Stimulated activated CD4-positive, alpha-beta T cell treated with anti-CD3 and anti-CD28 coated beads, Interleukin-1b, Interleukin-23, amount 100 ng/mL, for 1 hour (primary cell): ENCODE results near the gene RALGAPB.
"Not testable (repeated sequence)": the region's sequence is repeated elsewhere in the genome, so short reads cannot be mapped to it uniquely, and the experiment has no call there.

Experiments used
- DNase-seq, 2 donors: peaks; one replicate each; pipeline ENCODE4 v3.0.0-alpha.2; 2020; ENCODE audit warnings: low read depth in 2 of 2

Gene RALGAPB

GRCh38 chr20:38446441-38447209 is 26.0 kb upstream of the RALGAPB start:
- peak; percentile 86 to 94 for DNase-seq

- no peak for DNase-seq
Measured at GRCh38 chr20:38447251-38447661, 25.4 kb upstream of the RALGAPB start.

- DNase-seq, result no peak
Measured at GRCh38 chr20:38447931-38448675, 24.5 kb upstream of the RALGAPB start.

- no peak for DNase-seq
Measured at GRCh38 chr20:38449046-38449445, 23.6 kb upstream of the RALGAPB start.

GRCh38 chr20:38450412-38450975 is 22.1 kb upstream of the RALGAPB start:
- no peak for DNase-seq

GRCh38 chr20:38452880-38453624 is 19.6 kb upstream of the RALGAPB start:
- no peak for DNase-seq

GRCh38 chr20:38453941-38454340 is 18.7 kb upstream of the RALGAPB start:
- no peak for DNase-seq

GRCh38 chr20:38454556-38455473 is 17.8 kb upstream of the RALGAPB start:
- DNase-seq, result no peak

- no peak for DNase-seq
Measured at GRCh38 chr20:38458314-38458713, 14.3 kb upstream of the RALGAPB start.

- DNase-seq, result no peak
Measured at GRCh38 chr20:38460040-38460623, 12.5 kb upstream of the RALGAPB start.

- DNase-seq, result not testable (repeated sequence)
Measured at GRCh38 chr20:38460631-38461030, 12.0 kb upstream of the RALGAPB start.

- not testable (repeated sequence) for DNase-seq
Measured at GRCh38 chr20:38461167-38461566, 11.5 kb upstream of the RALGAPB start.

GRCh38 chr20:38461569-38461968 is 11.1 kb upstream of the RALGAPB start:
- not testable (repeated sequence) for DNase-seq

GRCh38 chr20:38466171-38466570 is 6.5 kb upstream of the RALGAPB start:
- no peak for DNase-seq

- DNase-seq, result no peak
Measured at GRCh38 chr20:38466983-38467382, 5.7 kb upstream of the RALGAPB start.

- no peak for DNase-seq
Measured at GRCh38 chr20:38471245-38471644, 1.4 kb upstream of the RALGAPB start.

GRCh38 chr20:38471987-38472512 is 593 bp upstream of the RALGAPB start:
- no peak for DNase-seq

- no peak for DNase-seq
Measured at GRCh38 chr20:38473367-38473795, 738 bp downstream of the RALGAPB start.

GRCh38 chr20:38477747-38478146 is 5.1 kb downstream of the RALGAPB start:
- DNase-seq, result no peak

- no peak for DNase-seq
Measured at GRCh38 chr20:38479596-38479995, 7.0 kb downstream of the RALGAPB start.
